DOHH2 (cell line): ENCODE measurements around the gene ATP13A3.

Experiments
- CTCF ChIP-seq: fragments of 200-600 bp; sonication (generic); IDR thresholded peaks from one replicate; pipeline ENCODE4 v1.5.1; 2014; ENCODE audit warnings: antibody characterized with exemption, mild to moderate bottlenecking, low read depth, low read length; ENCODE audit not compliant: poor library complexity, severe bottlenecking
- EZH2phosphoT487 ChIP-seq: fragments of 200-600 bp; sonication (generic); IDR thresholded peaks from 2 replicates; pipeline ENCODE4 v1.6.1; 2017; ENCODE audit warnings: borderline replicate concordance, mild to moderate bottlenecking, antibody characterized with exemption, low read length, moderate library complexity, mixed read lengths

GRCh38 chr3:194482196-194482593 lies 4.6 kb downstream of the ATP13A3 start:
- TF ChIP-seq CTCF: no peak
- TF ChIP-seq EZH2phosphoT487: no peak
